GM10248 (cell line): ENCODE data around the gene SLC34A2.

Source experiments
- CTCF ChIA-PET: fragments of 300-600 bp; sonication (Branson Sonifier 250); formaldehyde crosslinking; extraction: SDS; loops from one replicate; lab custom pipeline; 2021; ENCODE audit warnings: antibody characterized with exemption; lab: Yijun Ruan, JAX
- POLR2A ChIA-PET: fragments of 350-650 bp; sonication (Branson Sonifier 250); formaldehyde crosslinking; extraction: SDS; loops from one replicate; lab custom pipeline; 2020; ENCODE audit warnings: antibody characterized with exemption; lab: Yijun Ruan, JAX
- DNase-seq: peaks from one replicate; pipeline ENCODE4 v3.0.0; 2012; ENCODE audit errors: extremely low spot score
- CTCF ChIP-seq: IDR thresholded peaks from 2 replicates; pipeline ENCODE4 v1.5.1; 2012; ENCODE audit warnings: mild to moderate bottlenecking, low read depth; ENCODE audit errors: extremely low read depth, missing control alignments, control extremely low read depth

SLC34A2 gene

GRCh38 chr4:25694466-25694865 is 38.8 kb downstream of the SLC34A2 start:
- ChIA-PET POLR2A (no interaction called here), CTCF (no interaction called here)
- TF ChIP-seq CTCF, result no peak
- DNase-seq, result no peak

DNA sequence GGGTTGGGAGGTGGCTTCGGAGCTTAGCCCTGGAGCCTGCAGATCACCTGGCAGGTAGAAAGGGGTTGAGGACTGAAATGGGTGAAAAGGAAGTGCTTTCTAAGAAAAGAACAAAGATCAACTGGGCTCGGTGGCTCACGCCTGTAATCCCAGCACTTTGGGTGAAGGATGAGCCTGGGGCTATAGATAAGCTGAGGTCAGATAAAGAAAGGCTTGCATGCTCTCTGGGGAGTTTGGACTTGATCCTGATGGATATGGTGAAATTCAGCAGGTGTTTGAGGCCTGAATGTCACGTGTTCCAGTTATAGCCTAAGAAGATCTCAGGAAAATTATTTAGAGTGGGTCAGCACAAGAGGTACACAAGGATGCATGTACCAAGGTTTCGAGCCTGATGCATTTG is 40.8 kb downstream of the SLC34A2 start:
- CTCF ChIA-PET, result no interaction called here
- POLR2A ChIA-PET, result no interaction called here

GRCh38 chr4:25697516-25697915 is 41.9 kb downstream of the SLC34A2 start:
- DNase-seq, result no peak
- no peak for TF ChIP-seq CTCF
- ChIA-PET CTCF (no interaction called here), POLR2A (no interaction called here)

More for the DNA sequence above, 40.8 kb downstream of the SLC34A2 start:
- no peak for TF ChIP-seq CTCF
- no peak for DNase-seq

- ChIA-PET POLR2A (no interaction called here), CTCF (interaction anchor here (2.6 kb wide), 1 partner anchor 53 kb away, joined by 9 read pairs; no protein-coding TSS in a partner anchor)
- no peak for TF ChIP-seq CTCF
- DNase-seq, result no peak
These were observed 45.0 kb downstream of the SLC34A2 start for GRCh38 chr4:25700661-25701060.

DNA sequence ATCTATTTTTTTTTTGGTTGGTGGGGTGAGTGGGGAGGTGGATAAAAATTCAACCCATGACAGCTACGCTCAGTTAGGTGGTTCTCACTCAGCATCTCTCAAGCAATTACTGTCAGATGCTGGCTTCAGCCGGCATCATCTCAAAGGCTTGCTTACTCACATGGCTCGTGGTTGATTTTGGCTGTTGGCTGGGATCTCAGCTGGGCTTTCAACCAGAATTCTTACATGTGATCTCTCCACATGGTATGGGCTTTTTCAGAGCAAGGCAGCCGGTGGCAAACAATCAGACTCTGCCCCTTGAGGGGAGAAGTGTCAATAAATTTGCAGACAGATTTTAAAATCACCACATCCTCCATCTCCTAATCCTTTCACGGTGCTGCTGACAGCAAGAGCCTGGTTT is 47.2 kb downstream of the SLC34A2 start:
- no peak for TF ChIP-seq CTCF
- CTCF ChIA-PET, result interaction anchor here (1.0 to 2.6 kb wide), 2 partner anchors 25 to 56 kb away, joined by 3 to 9 read pairs; no protein-coding TSS in a partner anchor
- POLR2A ChIA-PET, result no interaction called here
- DNase-seq, result no peak

GRCh38 chr4:25703731-25704388 is 48.2 kb downstream of the SLC34A2 start:
- ChIA-PET CTCF (interaction anchor here (1.0 to 1.3 kb wide), 2 partner anchors 10 to 24 kb away, joined by 3 to 6 read pairs; no protein-coding TSS in a partner anchor), POLR2A (no interaction called here)
- no peak for TF ChIP-seq CTCF
- no peak for DNase-seq
